ENCODE results near the gene PACRG.

DNA sequence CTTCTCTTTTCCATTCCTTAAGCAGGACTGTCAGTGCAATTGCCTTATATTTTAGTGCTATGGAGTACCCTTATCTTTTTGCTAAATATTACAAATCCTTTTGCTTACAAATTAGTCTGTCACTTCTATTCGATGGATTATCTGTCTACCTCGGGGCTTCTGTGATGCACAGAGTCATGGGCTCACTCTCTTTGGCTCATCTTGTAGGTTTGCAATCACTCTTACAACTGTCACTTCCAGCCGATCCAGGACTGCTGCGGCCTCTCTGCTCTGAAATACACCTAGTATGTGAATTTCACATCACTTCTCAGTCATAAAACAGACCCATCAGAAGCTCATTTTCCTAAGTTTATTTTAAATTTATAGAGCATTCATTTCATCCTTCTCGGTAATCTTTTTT, 393.5 kb downstream of the PACRG start:
- TF ChIP-seq, protein P1, sequence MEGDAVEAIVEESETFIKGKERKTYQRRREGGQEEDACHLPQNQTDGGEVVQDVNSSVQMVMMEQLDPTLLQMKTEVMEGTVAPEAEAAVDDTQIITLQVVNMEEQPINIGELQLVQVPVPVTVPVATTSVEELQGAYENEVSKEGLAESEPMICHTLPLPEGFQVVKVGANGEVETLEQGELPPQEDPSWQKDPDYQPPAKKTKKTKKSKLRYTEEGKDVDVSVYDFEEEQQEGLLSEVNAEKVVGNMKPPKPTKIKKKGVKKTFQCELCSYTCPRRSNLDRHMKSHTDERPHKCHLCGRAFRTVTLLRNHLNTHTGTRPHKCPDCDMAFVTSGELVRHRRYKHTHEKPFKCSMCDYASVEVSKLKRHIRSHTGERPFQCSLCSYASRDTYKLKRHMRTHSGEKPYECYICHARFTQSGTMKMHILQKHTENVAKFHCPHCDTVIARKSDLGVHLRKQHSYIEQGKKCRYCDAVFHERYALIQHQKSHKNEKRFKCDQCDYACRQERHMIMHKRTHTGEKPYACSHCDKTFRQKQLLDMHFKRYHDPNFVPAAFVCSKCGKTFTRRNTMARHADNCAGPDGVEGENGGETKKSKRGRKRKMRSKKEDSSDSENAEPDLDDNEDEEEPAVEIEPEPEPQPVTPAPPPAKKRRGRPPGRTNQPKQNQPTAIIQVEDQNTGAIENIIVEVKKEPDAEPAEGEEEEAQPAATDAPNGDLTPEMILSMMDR (optimal IDR thresholded peaks at IDR 0.05 in 1 of 3, IDR thresholded peaks at IDR 0.05 in 1 of 3, conservative IDR thresholded peaks at IDR 0.05 in 1 of 3; ENCODE audit: extremely low read depth in 1 of 3, insufficient read depth in 2 of 3, low read length in 3 of 3), result no peak
- no peak for TF ChIP-seq EZH2 (IDR thresholded peaks at IDR 0.05; ENCODE audit: low read length)
